Smooth muscle cell (in vitro differentiated cells): Measurements from ENCODE around the gene CHST1. TPM values are rescaled to one million over a fixed set of nuclear protein-coding genes. Genes with fewer than 3 reads are reported as not detected.

Source experiments
- DNase-seq: peaks from one replicate; lab custom pipeline; 2025; ENCODE audit not compliant: unreplicated experiment; lab: John Stamatoyannopoulos, UW
- H2AFZ ChIP-seq: fragments of 200-600 bp; sonication (generic); 2 replicates; pipeline ENCODE4 v1.6.0; 2016; ENCODE audit warnings: antibody characterized with exemption, low read depth, mild to moderate bottlenecking
- H3F3A ChIP-seq: fragments of 200-600 bp; sonication (generic); 2 replicates; pipeline ENCODE4 v1.6.0; 2017; ENCODE audit warnings: antibody characterized with exemption, low read depth
- H3K27ac ChIP-seq: fragments of 200-600 bp; sonication (generic); 2 replicates; pipeline ENCODE4 v1.5.1; 2016; ENCODE audit warnings: low read depth, mild to moderate bottlenecking
- H3K27me3 ChIP-seq: fragments of 200-600 bp; sonication (generic); 2 replicates; pipeline ENCODE4 v1.6.1; 2016; ENCODE audit warnings: low read depth, mild to moderate bottlenecking
- H3K36me3 ChIP-seq: fragments of 200-600 bp; sonication (generic); 2 replicates; pipeline ENCODE4 v1.5.1; 2016; ENCODE audit warnings: low read depth
- H3K4me1 ChIP-seq: fragments of 200-600 bp; sonication (generic); 2 replicates; pipeline ENCODE4 v1.5.1; 2016; ENCODE audit warnings: low read depth
- H3K4me2 ChIP-seq: fragments of 200-600 bp; sonication (generic); 2 replicates; pipeline ENCODE4 v1.6.0; 2016; ENCODE audit warnings: mild to moderate bottlenecking
- H3K4me3 ChIP-seq: fragments of 200-600 bp; sonication (generic); 2 replicates; pipeline ENCODE4 v1.5.1; 2016; ENCODE audit warnings: mild to moderate bottlenecking
- H3K79me2 ChIP-seq: fragments of 200-600 bp; sonication (generic); 2 replicates; pipeline ENCODE4 v1.6.0; 2016; ENCODE audit warnings: low read depth, mild to moderate bottlenecking
- H3K9ac ChIP-seq: fragments of 200-600 bp; sonication (generic); 2 replicates; pipeline ENCODE4 v1.6.0; 2016; ENCODE audit warnings: low read depth
- H3K9me3 ChIP-seq: fragments of 200-600 bp; sonication (generic); replicated peaks from 2 replicates; pipeline ENCODE4 v1.5.1; 2016; ENCODE audit warnings: low read depth
- H4K20me1 ChIP-seq: fragments of 200-600 bp; sonication (generic); 2 replicates; pipeline ENCODE4 v1.6.0; 2016; ENCODE audit warnings: low read depth
- WGBS: methylation state at CpG from one replicate; pipeline ENCODE4 v1.1.7; 2016; ENCODE audit warnings: low lambda C conversion rate; 5-methylcytosine and 5-hydroxymethylcytosine counted together
- polyA plus RNA-seq: library from polyadenylated mRNA; unstranded; fragments of >200 nt; fragmentation: Nextera tagmentation; extraction: Ambion mirVana; gene quantifications from 2 replicates; pipeline ENCODE4 v1.2.1, GENCODE V29; 2016
- total RNA-seq: library from RNA; depleted of rRNA; stranded (reverse); fragments of >200 nt; gene quantifications from 2 replicates; pipeline ENCODE4 v1.2.3, GENCODE V29; 2014
- TF ChIP-seq, protein P1 (sequence below): fragments of 200-600 bp; sonication (generic); IDR thresholded peaks from 2 replicates; pipeline ENCODE4 v1.5.1; 2017; ENCODE audit warnings: borderline replicate concordance, mild to moderate bottlenecking, antibody characterized with exemption; ENCODE audit not compliant: insufficient read depth, poor library complexity, severe bottlenecking

Gene CHST1, protein sequence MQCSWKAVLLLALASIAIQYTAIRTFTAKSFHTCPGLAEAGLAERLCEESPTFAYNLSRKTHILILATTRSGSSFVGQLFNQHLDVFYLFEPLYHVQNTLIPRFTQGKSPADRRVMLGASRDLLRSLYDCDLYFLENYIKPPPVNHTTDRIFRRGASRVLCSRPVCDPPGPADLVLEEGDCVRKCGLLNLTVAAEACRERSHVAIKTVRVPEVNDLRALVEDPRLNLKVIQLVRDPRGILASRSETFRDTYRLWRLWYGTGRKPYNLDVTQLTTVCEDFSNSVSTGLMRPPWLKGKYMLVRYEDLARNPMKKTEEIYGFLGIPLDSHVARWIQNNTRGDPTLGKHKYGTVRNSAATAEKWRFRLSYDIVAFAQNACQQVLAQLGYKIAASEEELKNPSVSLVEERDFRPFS
- total RNA-seq (2.4 and 3.8 TPM in 2 replicates), polyA plus RNA-seq (9.5 and 15.9 TPM in 2 replicates)

DNA sequence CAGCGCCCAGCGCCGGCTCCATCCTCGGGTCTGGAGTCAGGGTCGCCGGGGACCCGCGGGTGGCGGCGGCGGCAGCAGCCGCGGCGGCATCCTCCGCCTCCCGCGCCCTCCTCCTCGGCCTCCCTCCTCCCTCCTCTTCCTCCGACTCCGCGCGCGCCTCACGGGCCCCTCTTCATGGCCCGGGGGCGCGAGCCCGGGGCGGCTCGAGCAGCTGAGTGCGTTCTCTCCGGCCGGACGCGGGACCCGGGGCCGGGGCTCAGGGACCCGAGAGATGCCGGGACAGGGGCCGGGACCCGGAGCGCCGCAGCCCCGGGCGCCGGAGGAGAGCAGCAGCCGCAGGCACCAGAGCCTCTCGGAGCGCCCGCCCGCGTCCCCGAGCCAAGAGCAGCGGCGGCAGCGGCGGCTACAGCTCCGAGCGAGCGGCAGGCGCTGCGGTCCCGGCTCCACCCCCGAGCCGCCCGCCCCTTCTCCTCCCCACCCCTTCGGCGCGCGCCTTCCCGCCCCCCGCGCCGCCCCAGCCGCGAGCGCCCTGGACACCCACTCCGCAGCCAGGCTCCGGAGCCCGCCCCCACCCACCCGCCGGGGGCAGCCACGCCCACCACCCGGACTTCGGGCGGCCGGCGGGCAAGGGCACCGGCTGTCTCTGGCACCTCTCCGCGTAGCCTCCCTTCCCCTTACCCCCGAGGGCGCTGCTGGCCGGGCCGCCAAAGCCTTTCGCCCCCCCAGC lies at the start of gene CHST1:
Gene CHST1 (minus strand): TSS at position 417 of the 727 bp plus-strand sequence. CDS start 14,699 bp downstream, outside the sequence.
- H3K9ac ChIP-seq, result peak within 1 kb of the TSS; percentile 78
- no peaks in the 10 kb centered on the region for H4K20me1 ChIP-seq
- H3F3A ChIP-seq, result peaks cover 2% of the 10 kb centered on the region
- peak within 1 kb of the TSS; percentile 100 for H3K4me2 ChIP-seq
- H3K4me1 ChIP-seq, result peaks cover 34% of the 10 kb centered on the region
- H3K27ac ChIP-seq, result no peak within 1 kb of the TSS
- H3K36me3 ChIP-seq, result no peaks in the 10 kb centered on the region
- H3K4me3 ChIP-seq, result peak within 1 kb of the TSS; percentile 79
- H3K27me3 ChIP-seq, result peaks cover 4% of the 10 kb centered on the region
- no peaks in the 10 kb centered on the region for H3K9me3 ChIP-seq
- TF ChIP-seq, protein P1, sequence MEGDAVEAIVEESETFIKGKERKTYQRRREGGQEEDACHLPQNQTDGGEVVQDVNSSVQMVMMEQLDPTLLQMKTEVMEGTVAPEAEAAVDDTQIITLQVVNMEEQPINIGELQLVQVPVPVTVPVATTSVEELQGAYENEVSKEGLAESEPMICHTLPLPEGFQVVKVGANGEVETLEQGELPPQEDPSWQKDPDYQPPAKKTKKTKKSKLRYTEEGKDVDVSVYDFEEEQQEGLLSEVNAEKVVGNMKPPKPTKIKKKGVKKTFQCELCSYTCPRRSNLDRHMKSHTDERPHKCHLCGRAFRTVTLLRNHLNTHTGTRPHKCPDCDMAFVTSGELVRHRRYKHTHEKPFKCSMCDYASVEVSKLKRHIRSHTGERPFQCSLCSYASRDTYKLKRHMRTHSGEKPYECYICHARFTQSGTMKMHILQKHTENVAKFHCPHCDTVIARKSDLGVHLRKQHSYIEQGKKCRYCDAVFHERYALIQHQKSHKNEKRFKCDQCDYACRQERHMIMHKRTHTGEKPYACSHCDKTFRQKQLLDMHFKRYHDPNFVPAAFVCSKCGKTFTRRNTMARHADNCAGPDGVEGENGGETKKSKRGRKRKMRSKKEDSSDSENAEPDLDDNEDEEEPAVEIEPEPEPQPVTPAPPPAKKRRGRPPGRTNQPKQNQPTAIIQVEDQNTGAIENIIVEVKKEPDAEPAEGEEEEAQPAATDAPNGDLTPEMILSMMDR, result no peak
- peak within 1 kb of the TSS; percentile 64 for H2AFZ ChIP-seq
- WGBS, result 1% methylated on average over 48 of the region's 96 CpGs
- peak; percentile 36 for DNase-seq
- H3K79me2 ChIP-seq, result no peaks in the 10 kb centered on the region

DNA sequence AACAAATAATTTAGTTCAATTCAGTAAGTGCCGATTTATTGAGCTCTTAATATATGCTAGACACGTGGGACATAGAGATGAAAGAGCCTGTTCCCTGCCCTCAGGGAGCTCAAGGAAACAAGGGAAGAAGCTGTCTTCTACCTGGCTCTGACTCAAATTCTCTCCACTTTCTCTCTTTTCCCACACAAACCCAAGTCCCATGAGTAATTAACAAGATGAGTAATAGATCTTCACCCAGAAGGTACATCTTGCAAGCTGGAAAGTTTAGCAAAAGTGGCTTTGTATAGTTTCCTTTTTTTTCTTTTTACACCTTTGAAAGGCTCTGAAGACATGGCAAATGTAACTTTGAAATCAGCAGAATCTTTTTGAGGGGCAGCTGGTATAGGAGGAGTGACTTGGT lies 48.2 kb upstream of the CHST1 start:
- H3F3A ChIP-seq, result no peaks in the 10 kb centered on the region
- DNase-seq, result no peak
- no peaks in the 10 kb centered on the region for H4K20me1 ChIP-seq
- no peak overlapping the region for H3K27ac ChIP-seq
- no peaks in the 10 kb centered on the region for H3K4me1 ChIP-seq
- 87% methylated on average over 2 of the region's 2 CpGs for WGBS
- H3K9ac ChIP-seq, result no peak overlapping the region
- H3K79me2 ChIP-seq, result no peaks in the 10 kb centered on the region
- H3K27me3 ChIP-seq, result peaks cover 14% of the 10 kb centered on the region
- H3K4me3 ChIP-seq, result no peak overlapping the region
- no peaks in the 10 kb centered on the region for H3K36me3 ChIP-seq
- TF ChIP-seq, protein P1, result no peak
- no peak overlapping the region for H3K4me2 ChIP-seq
- no peak overlapping the region for H2AFZ ChIP-seq
- no peaks in the 10 kb centered on the region for H3K9me3 ChIP-seq

DNA sequence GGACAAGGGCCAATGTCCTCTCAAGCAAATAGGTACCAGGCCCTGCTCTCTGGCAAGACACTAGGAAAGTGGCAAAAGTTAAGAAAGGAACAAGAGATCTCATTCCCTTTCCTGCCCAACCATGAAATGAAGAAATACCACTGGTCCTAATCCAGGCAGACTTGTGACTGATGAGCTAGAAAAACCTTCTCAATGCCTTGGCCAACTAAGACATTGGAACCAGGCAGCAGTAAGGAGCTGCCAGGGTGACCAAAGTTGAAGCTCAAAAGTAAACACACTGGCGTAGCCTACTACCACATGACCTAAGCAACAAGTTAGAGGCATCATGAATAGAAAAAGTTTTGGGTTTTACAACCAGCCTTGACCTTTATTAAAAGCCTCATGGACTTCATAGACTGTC lies 45.1 kb upstream of the CHST1 start:
- no peaks in the 10 kb centered on the region for H3K9me3 ChIP-seq
- no peak overlapping the region for H3K27ac ChIP-seq
- H3K4me1 ChIP-seq, result no peaks in the 10 kb centered on the region
- H4K20me1 ChIP-seq, result no peaks in the 10 kb centered on the region
- no peak overlapping the region for H2AFZ ChIP-seq
- no peaks in the 10 kb centered on the region for H3K36me3 ChIP-seq
- TF ChIP-seq, protein P1, result no peak
- no peak for DNase-seq
- no peaks in the 10 kb centered on the region for H3K79me2 ChIP-seq
- H3F3A ChIP-seq, result no peaks in the 10 kb centered on the region
- no peak overlapping the region for H3K4me3 ChIP-seq
- no peak overlapping the region for H3K4me2 ChIP-seq
- H3K27me3 ChIP-seq, result peaks cover 25% of the 10 kb centered on the region
- 83% methylated on average over 1 of the region's 1 CpG for WGBS
- H3K9ac ChIP-seq, result no peak overlapping the region
